SJCRH30 (cell line): ENCODE results near the gene PHF21B. TPM values are rescaled to one million over a fixed set of nuclear protein-coding genes. Genes with fewer than 3 reads are reported as not detected.

ENCODE experiments used
- DNase-seq, 2 experiments: peaks; one replicate each; pipeline ENCODE4 v3.0.0-alpha.2; 2015 to 2020
- H3K27ac ChIP-seq: fragments of 250-450 bp; sonication (Bioruptor Pico); 2 replicates; pipeline ENCODE4 v1.5.1; 2020; ENCODE audit warnings: mild to moderate bottlenecking, moderate library complexity
- H3K27me3 ChIP-seq: fragments of 250-450 bp; sonication (Bioruptor Pico); 2 replicates; pipeline ENCODE4 v1.5.1; 2020; ENCODE audit warnings: mild to moderate bottlenecking, moderate library complexity
- H3K36me3 ChIP-seq: fragments of 250-450 bp; sonication (Bioruptor Pico); 2 replicates; pipeline ENCODE4 v1.5.1; 2020; ENCODE audit warnings: mild to moderate bottlenecking, moderate library complexity
- H3K4me1 ChIP-seq: fragments of 250-450 bp; sonication (Bioruptor Pico); 2 replicates; pipeline ENCODE4 v1.5.1; 2020; ENCODE audit warnings: mild to moderate bottlenecking, moderate library complexity
- H3K4me3 ChIP-seq: fragments of 250-450 bp; sonication (Bioruptor Pico); 2 replicates; pipeline ENCODE4 v1.5.1; 2020; ENCODE audit warnings: mild to moderate bottlenecking, moderate library complexity
- H3K9me3 ChIP-seq: fragments of 250-450 bp; sonication (Bioruptor Pico); replicated peaks from 2 replicates; pipeline ENCODE4 v1.5.1; 2020; ENCODE audit warnings: mild to moderate bottlenecking, moderate library complexity
- total RNA-seq: library from RNA; depleted of rRNA; stranded (reverse); fragments of >200 nt; shearing (Covaris generic); gene quantifications from 2 replicates; pipeline ENCODE4 v1.2.3, GENCODE V29; 2014

The PHF21B gene
- total RNA-seq, 1 experiment from 2014 or later = 5.8 TPM

DNA sequence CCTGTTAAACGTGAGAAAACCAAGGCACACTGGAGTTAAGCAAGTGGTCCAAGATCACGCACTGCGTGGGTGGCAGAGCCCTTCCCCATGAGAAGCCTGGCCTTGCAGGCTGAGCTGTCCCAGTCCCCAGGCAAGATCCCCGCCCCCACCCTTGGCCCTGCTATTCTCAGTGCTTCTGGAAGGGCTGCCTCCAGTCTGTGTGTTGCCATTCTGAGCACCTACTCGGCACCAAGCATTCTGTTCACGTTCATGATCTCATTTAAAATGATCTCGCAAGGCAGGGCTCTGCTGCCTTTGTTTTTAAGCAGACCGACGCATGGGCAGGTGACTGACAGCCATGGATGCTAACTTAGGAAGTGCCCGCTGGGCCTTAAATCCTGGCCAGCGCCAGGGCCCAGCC lies 62.8 kb downstream of the PHF21B start:
- no peaks in the 10 kb centered on the region for H3K36me3 ChIP-seq
- no peak overlapping the region for H3K27ac ChIP-seq
- DNase-seq = no peak
- peaks cover 4% of the 10 kb centered on the region; the same call in 1 of the 2 replicates for H3K9me3 ChIP-seq
- no peaks in the 10 kb centered on the region for H3K27me3 ChIP-seq
- H3K4me3 ChIP-seq = no peak overlapping the region
- H3K4me1 ChIP-seq = no peaks in the 10 kb centered on the region

DNA sequence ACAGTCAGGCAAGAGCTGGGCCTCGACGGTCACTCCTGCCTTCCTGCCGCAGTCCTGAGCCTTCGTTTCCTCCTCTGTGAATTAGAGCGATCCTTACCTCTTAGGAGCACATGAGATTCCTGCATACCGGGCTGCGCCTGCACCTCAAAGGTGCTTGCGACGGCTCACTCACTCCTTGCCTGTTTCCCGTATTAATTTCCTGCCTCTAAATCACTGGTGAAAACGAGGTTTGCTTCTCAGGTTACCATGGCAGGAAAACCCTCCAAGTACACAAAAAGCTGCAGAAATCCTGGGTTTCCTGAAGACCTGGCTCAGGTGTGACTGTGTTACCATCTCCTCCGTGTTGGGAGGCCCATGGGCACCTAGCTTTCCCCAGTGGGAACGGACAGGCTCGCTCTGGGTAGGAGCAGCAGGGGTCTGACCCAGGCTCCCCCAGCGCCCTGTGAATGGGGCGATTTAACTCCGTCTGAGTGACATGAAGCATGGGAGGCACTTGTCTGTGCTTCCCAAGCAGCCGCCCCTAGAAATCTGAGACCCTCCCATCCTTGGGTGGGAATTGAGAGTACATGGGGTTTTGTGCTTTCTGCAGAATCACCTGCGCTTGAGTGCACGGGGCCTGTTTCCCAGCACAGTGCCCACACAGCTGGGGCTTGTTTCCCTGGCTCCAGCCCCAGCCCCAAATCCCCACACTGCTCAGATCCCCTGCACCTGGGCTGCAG lies 64.8 kb downstream of the PHF21B start:
- no peak overlapping the region for H3K27ac ChIP-seq
- no peak for DNase-seq
- H3K9me3 ChIP-seq = no peaks in the 10 kb centered on the region
- no peak overlapping the region for H3K4me3 ChIP-seq
- no peaks in the 10 kb centered on the region for H3K27me3 ChIP-seq
- no peaks in the 10 kb centered on the region for H3K36me3 ChIP-seq
- H3K4me1 ChIP-seq = no peaks in the 10 kb centered on the region

DNA sequence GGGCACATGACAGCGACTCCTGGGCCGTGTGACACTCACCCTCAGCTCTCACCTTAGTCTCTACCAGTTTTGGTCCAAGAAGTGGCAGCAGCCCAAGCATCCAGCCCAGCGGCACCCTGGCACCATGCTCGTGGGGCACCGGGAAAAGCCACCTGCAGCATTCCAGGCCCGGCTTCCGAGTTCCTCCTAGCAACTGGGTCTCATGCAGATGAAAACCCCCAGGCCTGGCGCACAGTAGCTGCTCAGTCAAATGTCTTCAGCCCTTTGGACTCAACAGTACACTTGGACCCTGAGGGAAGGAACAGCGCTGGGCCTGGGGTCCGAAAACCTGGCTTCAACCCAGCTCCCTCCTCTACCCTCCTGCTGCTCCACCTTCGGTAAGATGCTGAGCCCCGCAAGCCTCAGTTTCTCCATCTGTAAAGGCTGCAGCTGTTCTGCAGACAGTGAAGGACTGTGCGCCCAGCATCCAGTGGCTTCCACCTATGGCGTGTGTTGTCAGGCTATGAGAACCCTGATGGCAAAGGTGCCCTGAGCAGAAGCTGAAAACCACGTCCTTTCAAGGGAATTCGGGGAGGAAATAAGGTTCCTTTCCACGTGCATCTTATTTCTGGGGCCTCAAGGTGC lies 66.0 kb downstream of the PHF21B start:
- H3K27ac ChIP-seq = no peak overlapping the region
- no peaks in the 10 kb centered on the region for H3K9me3 ChIP-seq
- DNase-seq = no peak
- no peaks in the 10 kb centered on the region for H3K27me3 ChIP-seq
- H3K4me1 ChIP-seq = no peaks in the 10 kb centered on the region
- H3K36me3 ChIP-seq = no peaks in the 10 kb centered on the region
- H3K4me3 ChIP-seq = no peak overlapping the region

DNA sequence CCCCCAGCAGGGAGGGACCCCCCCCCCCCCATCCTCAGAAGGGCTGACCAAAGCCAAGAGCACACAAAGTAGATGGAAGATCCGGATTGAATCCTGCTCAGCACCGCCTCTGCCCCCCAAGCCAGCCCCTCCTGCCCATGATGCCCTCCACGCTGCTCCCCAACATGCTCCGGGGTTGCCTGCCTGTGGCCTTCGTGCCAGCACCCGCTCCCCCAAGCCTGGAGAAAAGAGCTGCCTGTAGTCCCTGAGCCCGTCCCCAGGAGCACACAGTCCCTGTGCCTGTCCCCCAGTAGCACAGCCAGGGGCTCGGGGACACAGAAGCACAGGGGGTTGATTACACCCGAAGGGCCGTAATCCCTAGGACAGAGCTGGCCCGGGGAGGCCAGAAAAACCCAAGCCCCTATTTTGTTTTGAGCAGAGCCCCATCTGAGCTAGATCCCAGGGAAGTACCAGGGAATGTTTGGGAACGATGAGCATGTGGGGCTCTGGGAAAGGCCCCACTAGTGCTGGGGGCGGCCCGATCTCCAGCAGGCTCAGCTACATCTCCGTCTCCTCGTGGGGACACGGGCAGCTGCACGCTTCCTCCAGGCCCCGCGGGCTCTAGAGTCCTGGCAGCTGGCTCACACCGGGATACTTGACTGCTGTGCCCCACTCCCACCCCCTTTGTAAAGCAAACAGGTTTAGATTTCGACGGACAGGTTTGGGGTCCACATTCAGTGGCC lies 66.7 kb downstream of the PHF21B start:
- Histone ChIP-seq H3K27me3 (no peaks in the 10 kb centered on the region), H3K9me3 (no peaks in the 10 kb centered on the region), H3K4me3 (no peak overlapping the region), H3K27ac (no peak overlapping the region), H3K4me1 (no peaks in the 10 kb centered on the region), H3K36me3 (no peaks in the 10 kb centered on the region)
- DNase-seq = no peak

DNA sequence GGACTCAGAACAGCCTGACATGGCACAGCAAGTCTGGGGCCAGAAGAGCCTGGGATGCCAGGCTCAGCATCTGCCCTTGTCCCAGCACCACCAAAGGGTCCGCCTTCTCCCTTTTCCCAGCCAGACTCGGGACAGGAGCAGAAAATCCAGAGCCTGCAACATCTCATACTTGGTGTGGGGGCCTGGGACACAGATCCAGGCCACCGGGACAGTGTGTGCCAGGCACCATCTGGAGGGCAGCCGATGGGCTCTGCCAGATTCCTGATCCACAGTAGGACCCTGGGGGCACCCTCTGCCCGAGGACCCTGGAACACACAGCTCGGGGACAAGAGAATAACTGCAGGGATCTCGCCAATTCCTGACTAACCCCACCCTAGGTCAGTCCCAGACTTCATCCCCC lies 67.7 kb downstream of the PHF21B start:
- Histone ChIP-seq H3K9me3 (no peaks in the 10 kb centered on the region), H3K27me3 (no peaks in the 10 kb centered on the region), H3K4me3 (no peak overlapping the region), H3K4me1 (no peaks in the 10 kb centered on the region), H3K27ac (no peak overlapping the region), H3K36me3 (no peaks in the 10 kb centered on the region)
- no peak for DNase-seq

DNA sequence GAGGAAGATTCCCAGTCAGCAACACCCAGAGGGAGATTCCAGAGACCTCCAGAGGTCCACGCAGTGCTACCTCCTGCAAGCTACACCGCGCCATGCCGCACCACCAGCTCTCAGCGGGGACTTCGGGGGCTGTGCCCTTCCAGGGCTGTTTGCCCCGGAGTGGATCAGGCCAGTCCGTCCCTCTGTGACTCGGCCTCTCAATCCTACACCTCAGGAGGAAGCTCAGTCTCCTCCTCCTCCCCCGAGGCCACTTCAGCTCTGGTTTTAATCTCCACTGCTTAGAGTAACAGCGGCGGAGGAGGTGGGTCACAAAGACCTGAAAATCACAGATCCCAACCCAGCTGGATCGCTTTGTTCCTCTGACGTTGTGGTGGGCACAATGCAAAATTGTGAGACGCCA lies 68.6 kb downstream of the PHF21B start:
- Histone ChIP-seq H3K27me3 (no peaks in the 10 kb centered on the region), H3K4me3 (no peak overlapping the region), H3K9me3 (no peaks in the 10 kb centered on the region), H3K36me3 (no peaks in the 10 kb centered on the region), H3K27ac (no peak overlapping the region), H3K4me1 (no peaks in the 10 kb centered on the region)
- DNase-seq = no peak

DNA sequence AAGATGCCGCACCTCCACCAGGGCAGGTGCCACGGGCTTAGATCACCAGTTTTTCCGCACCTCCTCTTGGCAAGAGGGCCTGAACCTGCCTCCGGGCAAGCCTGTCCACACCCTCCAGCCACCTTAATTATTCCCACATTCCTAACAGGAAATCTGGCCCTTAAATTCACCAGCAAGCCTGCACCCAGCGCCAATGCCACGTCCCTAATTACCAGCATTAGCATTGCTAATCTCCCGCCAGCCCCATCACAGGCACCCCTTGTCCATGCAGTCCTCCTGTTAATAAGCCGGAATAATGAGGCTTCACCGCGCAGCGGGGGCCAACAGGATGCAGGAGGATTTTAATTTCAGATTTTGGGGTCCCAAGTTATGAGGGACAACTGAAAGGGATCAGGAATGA lies 69.7 kb downstream of the PHF21B start:
- DNase-seq = no peak
- no peaks in the 10 kb centered on the region for H3K4me1 ChIP-seq
- no peak overlapping the region for H3K4me3 ChIP-seq
- H3K9me3 ChIP-seq = no peaks in the 10 kb centered on the region
- no peaks in the 10 kb centered on the region for H3K36me3 ChIP-seq
- H3K27ac ChIP-seq = no peak overlapping the region
- H3K27me3 ChIP-seq = no peaks in the 10 kb centered on the region

DNA sequence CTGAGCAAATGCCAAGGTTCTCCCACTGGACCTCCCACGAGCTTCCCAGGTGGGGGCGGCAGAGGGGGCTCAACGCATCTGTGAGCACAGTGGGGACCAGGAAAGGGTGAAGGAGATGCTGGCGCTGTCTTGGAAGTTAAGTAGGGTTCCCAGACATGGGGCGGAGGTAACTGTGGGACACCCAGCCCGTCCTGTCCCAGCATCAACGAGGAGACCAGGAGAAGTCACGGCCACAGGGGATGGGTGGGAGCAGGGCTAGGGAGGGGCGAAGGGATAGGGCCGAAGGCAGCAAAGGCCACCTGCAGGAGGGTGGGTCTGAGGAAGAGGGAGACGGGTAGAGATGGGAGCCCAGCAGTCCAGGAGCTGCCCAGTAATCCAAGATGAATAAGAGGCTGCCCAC lies 70.4 kb downstream of the PHF21B start:
- Histone ChIP-seq H3K27ac (no peak overlapping the region), H3K9me3 (no peaks in the 10 kb centered on the region), H3K4me3 (no peak overlapping the region), H3K4me1 (no peaks in the 10 kb centered on the region), H3K27me3 (no peaks in the 10 kb centered on the region), H3K36me3 (no peaks in the 10 kb centered on the region)
- no peak for DNase-seq

DNA sequence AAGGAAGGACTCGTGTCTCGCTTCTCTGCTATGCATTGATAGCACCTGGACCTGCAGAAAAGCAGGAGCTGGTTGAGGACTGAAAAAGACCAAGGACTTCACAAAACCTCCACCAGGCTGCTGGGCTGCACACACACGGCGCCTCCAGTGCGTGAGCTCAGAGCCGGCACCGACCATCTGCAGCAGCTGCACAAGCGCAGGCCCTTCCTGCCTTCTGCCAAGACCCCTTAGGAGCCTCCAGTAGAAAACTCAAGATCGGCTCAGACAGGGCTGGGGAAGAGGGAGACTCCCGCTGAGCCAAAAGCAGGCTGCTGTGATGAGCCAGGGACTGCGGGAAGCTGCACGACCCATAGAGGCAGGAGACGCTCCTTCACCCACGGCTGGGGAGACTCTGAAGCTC lies 70.9 kb downstream of the PHF21B start:
- H3K9me3 ChIP-seq = no peaks in the 10 kb centered on the region
- peaks cover 3% of the 10 kb centered on the region; the same call in 1 of the 2 replicates for H3K4me1 ChIP-seq
- DNase-seq = no peak
- H3K36me3 ChIP-seq = no peaks in the 10 kb centered on the region
- H3K27ac ChIP-seq = no peak overlapping the region
- no peak overlapping the region for H3K4me3 ChIP-seq
- H3K27me3 ChIP-seq = no peaks in the 10 kb centered on the region

DNA sequence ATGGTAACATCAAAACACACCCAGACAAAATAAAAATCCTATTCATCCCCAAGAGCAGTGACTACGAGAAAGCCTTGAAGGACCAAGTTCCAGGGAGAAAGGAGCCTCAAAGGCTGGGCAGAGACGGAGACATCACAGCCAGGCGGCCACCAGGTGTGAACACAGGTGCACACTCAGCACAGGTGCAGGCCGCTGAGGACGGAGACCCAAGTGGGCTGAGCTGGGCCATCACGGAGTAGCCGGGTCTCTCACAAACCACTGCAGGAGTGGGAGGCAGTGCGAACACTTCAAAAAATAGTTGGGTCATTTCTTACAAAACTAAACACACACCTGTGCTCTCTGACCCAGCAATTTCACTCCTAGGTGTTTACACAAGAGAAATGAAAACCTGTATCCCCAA lies 72.6 kb downstream of the PHF21B start:
- peaks cover 7% of the 10 kb centered on the region; the same call in 1 of the 2 replicates for H3K4me1 ChIP-seq
- no peak overlapping the region for H3K27ac ChIP-seq
- no peaks in the 10 kb centered on the region for H3K27me3 ChIP-seq
- H3K36me3 ChIP-seq = no peaks in the 10 kb centered on the region
- no peak for DNase-seq
- H3K9me3 ChIP-seq = no peaks in the 10 kb centered on the region
- no peak overlapping the region for H3K4me3 ChIP-seq

DNA sequence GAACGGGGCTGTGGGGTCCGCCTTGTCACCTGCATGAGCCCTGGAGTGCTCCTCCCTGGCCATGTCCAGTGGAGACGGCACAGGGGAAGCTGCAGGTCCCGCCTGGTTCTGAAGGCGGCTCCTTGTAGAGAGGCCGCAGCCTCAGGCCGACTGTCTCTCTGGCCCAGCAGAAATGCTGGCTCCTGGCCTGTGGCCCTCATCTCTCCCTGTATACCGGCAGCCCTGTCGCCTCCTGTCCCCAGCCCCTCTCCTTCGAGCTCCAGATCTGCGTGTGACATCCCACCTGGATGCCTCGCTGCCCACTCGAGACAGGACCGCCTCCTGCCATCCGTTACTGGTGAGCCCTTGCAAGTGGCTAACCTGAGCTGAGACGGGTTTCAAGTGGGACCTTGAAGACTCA lies 73.6 kb downstream of the PHF21B start:
- H3K9me3 ChIP-seq = no peaks in the 10 kb centered on the region
- H3K4me1 ChIP-seq = peaks cover 7% of the 10 kb centered on the region; the same call in 1 of the 2 replicates
- H3K4me3 ChIP-seq = no peak overlapping the region
- no peaks in the 10 kb centered on the region for H3K36me3 ChIP-seq
- no peak for DNase-seq
- H3K27me3 ChIP-seq = no peaks in the 10 kb centered on the region
- H3K27ac ChIP-seq = no peak overlapping the region

DNA sequence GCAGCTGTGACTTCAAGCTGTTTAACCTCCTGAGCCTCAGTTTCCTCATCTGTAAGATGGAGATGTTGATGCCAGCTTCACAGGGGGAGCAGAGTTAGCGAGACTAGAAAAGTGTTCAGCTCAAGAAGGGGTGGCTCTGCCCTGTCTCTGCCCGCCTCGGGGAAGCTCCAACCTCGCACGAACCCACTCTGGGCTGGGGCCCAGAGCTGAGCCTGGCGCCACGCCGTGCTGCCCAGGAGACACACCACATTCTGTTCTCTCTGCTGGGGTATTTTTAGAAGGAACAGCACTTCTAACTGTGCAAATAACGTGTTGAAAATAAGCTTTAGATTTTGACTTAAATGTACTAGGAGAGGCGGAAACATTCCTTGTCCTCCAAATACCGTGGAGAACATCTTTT lies 74.1 kb downstream of the PHF21B start:
- Histone ChIP-seq H3K36me3 (no peaks in the 10 kb centered on the region), H3K9me3 (no peaks in the 10 kb centered on the region), H3K4me1 (peaks cover 7% of the 10 kb centered on the region; the same call in 1 of the 2 replicates), H3K27ac (no peak overlapping the region), H3K27me3 (no peaks in the 10 kb centered on the region), H3K4me3 (no peak overlapping the region)
- DNase-seq = no peak

DNA sequence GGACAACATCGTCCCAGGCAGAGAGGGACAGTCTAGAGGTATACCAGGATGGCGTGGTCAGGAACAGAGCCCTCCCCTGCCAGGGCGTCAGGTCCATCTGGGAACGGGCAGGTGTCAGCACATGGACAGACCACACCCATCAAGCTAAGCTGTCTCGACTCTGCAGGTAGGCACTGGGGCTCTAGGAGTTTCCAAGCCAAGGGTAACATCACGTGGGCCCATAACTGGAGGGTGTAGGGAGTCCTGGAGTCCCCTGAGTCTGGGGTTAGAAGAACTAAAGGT lies 75.4 kb downstream of the PHF21B start:
- Histone ChIP-seq H3K27ac (no peak overlapping the region), H3K4me1 (peaks cover 7% of the 10 kb centered on the region; the same call in 1 of the 2 replicates), H3K4me3 (no peak overlapping the region), H3K27me3 (no peaks in the 10 kb centered on the region), H3K36me3 (no peaks in the 10 kb centered on the region), H3K9me3 (no peaks in the 10 kb centered on the region)
- DNase-seq = no peak

DNA sequence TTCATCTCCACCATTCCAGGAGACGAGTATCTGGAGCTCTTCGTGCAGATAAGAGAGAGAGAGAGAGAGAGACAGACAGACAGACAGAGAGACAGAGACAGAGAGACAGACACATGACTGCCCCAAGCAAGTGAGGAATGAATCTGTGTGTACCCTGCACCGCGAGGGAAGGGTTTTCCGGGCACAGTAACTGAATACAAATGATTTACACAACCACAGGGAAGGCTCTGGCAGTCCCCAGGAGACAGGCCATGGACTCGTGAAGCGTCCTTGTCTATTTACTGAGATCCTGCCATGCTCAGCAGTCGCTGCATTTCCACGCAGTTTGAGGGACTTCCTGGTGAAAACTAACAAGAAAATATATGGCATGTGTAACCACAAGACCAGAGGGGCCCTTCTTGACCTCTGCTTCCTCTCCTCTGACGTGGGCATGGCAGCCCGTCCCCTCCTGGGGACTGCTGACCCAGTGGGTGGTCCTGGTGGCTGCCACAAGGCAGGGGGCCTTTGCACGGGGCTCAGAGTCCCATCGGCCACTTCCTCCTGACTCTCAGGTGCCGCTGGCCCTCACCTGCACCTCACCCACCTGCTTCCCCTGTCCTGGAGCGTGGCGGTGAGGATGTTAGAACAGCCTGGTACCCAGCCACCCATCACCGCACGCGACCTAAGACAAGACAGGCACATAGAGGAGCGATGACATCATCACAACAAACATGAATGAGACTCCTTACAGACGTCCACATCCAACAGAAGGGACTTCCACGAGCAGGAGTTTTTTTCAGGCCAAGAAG lies 75.9 kb downstream of the PHF21B start:
- H3K4me3 ChIP-seq = no peak overlapping the region
- no peak overlapping the region; the same call in 1 of the 2 replicates for H3K27ac ChIP-seq
- no peaks in the 10 kb centered on the region for H3K36me3 ChIP-seq
- DNase-seq = peak in 1 of 2 experiments; percentile 10
- H3K27me3 ChIP-seq = no peaks in the 10 kb centered on the region
- H3K4me1 ChIP-seq = peaks cover 7% of the 10 kb centered on the region; the same call in 1 of the 2 replicates
- no peaks in the 10 kb centered on the region for H3K9me3 ChIP-seq

DNA sequence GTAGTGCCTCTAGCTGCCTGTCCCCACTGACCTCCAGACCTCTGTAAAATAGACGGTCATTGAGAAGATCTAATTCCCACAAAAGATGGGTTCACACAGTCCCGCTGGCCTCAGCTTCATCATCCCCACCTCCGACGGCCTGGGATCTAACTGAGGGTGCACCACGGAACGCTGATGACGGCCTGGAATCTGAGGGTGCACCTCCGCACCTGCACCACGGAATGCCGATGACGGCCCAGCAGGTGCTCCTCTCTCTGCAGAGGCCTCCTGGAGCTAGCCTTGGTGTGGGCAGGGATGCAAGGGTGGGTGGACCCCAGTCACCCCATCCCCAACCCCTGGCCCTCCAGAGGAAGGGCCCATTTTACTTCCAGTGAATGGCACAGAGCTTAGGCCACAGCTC lies 77.3 kb downstream of the PHF21B start:
- no peak for DNase-seq
- no peak overlapping the region for H3K4me3 ChIP-seq
- H3K4me1 ChIP-seq = peaks cover 7% of the 10 kb centered on the region; the same call in 1 of the 2 replicates
- H3K27me3 ChIP-seq = no peaks in the 10 kb centered on the region
- no peaks in the 10 kb centered on the region for H3K9me3 ChIP-seq
- no peaks in the 10 kb centered on the region for H3K36me3 ChIP-seq
- no peak overlapping the region for H3K27ac ChIP-seq
